ENCODE results near the gene LRRC23. TPM values are rescaled to one million over a fixed set of nuclear protein-coding genes. Genes with fewer than 3 reads are reported as not detected.

LRRC23 gene
- total RNA-seq, 1 experiment from 2014 or later, result 6.0 TPM

DNA sequence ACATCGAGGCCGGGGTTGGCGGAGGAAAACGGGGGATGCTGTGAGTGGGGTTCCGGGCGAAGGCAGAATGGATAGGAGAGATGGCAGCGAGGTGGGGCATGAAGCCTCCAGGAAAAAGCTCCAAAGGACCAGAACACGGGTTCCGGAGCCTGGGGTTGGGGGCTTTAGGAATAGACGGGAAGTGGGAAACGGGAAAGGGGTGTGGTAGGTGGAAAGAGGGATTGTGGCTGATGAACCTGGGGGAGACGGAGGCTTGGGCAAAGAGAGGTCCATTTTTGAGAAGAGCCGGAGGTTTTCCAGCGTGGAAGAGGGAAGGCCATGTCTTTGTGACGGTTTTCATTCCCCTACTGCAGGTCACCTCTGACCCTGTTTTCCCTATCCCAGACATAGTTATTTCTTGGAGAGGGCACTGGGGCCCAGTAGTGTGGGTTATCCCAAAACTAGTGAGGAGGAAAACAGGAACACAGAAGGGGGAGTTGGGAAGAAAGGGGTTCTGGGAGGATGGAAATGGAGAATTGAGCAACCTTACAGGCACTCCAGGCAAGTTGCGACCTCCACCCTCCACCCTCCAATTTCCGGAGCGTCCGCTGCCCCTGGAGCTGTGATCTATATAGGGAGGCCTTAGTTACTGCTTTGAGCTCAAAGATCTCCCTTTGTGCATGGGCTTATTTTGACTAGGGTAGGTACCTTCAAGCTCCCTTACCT, 24.2 kb downstream of the LRRC23 start:
- Mint-ChIP-seq H3K9me3 (ENCODE audit: low read depth, unreplicated experiment) (no peaks in the 10 kb centered on the region), H3K4me1 (ENCODE audit: low read depth, unreplicated experiment) (peaks cover 75% of the 10 kb centered on the region), H3K27ac (ENCODE audit: unreplicated experiment) (peak overlapping the region; percentile 68), H3K27me3 (ENCODE audit: unreplicated experiment) (no peaks in the 10 kb centered on the region), H3K36me3 (ENCODE audit: insufficient read depth, unreplicated experiment) (peaks cover 53% of the 10 kb centered on the region), H3K4me3 (ENCODE audit: low read depth, unreplicated experiment) (peak overlapping the region; percentile 83)
- BruUV-seq (replicated peaks), result no TSS peak
- no peak for DNase-seq
- CTCF ChIA-PET, result interaction anchor here (0.6 to 1.5 kb wide), 3 partner anchors 9 to 165 kb away, joined by 4 to 8 read pairs (median 7); no protein-coding TSS in a partner anchor
- intact Hi-C loops (cut with micrococcal nuclease; ENCODE audit: unreplicated experiment), result loop anchor here (5.0 kb wide), 1 partner anchor 62 kb away; the partner anchor contains the start of gene TPI1
- TF ChIP-seq, protein P1, sequence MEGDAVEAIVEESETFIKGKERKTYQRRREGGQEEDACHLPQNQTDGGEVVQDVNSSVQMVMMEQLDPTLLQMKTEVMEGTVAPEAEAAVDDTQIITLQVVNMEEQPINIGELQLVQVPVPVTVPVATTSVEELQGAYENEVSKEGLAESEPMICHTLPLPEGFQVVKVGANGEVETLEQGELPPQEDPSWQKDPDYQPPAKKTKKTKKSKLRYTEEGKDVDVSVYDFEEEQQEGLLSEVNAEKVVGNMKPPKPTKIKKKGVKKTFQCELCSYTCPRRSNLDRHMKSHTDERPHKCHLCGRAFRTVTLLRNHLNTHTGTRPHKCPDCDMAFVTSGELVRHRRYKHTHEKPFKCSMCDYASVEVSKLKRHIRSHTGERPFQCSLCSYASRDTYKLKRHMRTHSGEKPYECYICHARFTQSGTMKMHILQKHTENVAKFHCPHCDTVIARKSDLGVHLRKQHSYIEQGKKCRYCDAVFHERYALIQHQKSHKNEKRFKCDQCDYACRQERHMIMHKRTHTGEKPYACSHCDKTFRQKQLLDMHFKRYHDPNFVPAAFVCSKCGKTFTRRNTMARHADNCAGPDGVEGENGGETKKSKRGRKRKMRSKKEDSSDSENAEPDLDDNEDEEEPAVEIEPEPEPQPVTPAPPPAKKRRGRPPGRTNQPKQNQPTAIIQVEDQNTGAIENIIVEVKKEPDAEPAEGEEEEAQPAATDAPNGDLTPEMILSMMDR (IDR thresholded peaks at IDR 0.05; ENCODE audit: unreplicated experiment), result no peak

- intact Hi-C loops (cut with micrococcal nuclease; ENCODE audit: unreplicated experiment), result loop anchor here (5.0 kb wide), 1 partner anchor 62 kb away; the partner anchor contains the start of gene TPI1
- TF ChIP-seq, protein P1 (IDR thresholded peaks at IDR 0.05; ENCODE audit: unreplicated experiment), result no peak
- BruUV-seq (replicated peaks), result TSS peak; percentile 13
- CTCF ChIA-PET, result interaction anchor here (0.7 to 1.5 kb wide), 2 partner anchors 8 to 71 kb away, joined by 3 to 7 read pairs; no protein-coding TSS in a partner anchor
- H3K27me3 Mint-ChIP-seq (ENCODE audit: unreplicated experiment), result no peaks in the 10 kb centered on the region
- peak overlapping the region; percentile 68 for H3K27ac Mint-ChIP-seq (ENCODE audit: unreplicated experiment)
- peaks cover 77% of the 10 kb centered on the region for H3K4me1 Mint-ChIP-seq (ENCODE audit: low read depth, unreplicated experiment)
- no peak for DNase-seq
- H3K4me3 Mint-ChIP-seq (ENCODE audit: low read depth, unreplicated experiment), result peak overlapping the region; percentile 83
- peaks cover 60% of the 10 kb centered on the region for H3K36me3 Mint-ChIP-seq (ENCODE audit: insufficient read depth, unreplicated experiment)
- H3K9me3 Mint-ChIP-seq (ENCODE audit: low read depth, unreplicated experiment), result no peaks in the 10 kb centered on the region
Measured at GRCh38 chr12:6929466-6930452, 25.1 kb downstream of the LRRC23 start.

DNA sequence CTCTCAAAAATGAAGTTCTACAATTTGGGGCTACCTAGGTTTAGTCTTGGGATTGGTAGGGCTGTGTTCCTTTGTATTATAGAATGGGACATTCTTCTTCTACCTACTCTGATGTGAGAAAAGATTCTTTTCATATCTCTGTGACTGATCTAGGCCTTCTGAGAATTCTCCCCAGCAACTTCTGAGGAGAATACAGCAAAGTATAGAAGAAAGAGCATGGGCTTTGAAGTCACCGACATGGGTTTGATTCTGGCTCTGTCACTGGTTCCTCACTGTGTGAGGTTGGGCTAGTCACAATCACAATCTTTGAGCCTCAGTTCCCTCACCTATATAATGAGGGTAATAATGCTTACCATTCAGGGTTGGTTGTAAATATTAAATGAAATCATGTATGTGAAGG, 28.1 kb downstream of the LRRC23 start:
- DNase-seq, result no peak
- BruUV-seq (replicated peaks), result no TSS peak
- Mint-ChIP-seq H3K9me3 (ENCODE audit: low read depth, unreplicated experiment) (no peaks in the 10 kb centered on the region), H3K4me3 (ENCODE audit: low read depth, unreplicated experiment) (no peak overlapping the region), H3K27ac (ENCODE audit: unreplicated experiment) (no peak overlapping the region), H3K4me1 (ENCODE audit: low read depth, unreplicated experiment) (peaks cover 53% of the 10 kb centered on the region), H3K36me3 (ENCODE audit: insufficient read depth, unreplicated experiment) (peaks cover 65% of the 10 kb centered on the region), H3K27me3 (ENCODE audit: unreplicated experiment) (no peaks in the 10 kb centered on the region)
- intact Hi-C loops (cut with micrococcal nuclease; ENCODE audit: unreplicated experiment), result no loop called here
- TF ChIP-seq, protein P1 (IDR thresholded peaks at IDR 0.05; ENCODE audit: unreplicated experiment), result no peak
- CTCF ChIA-PET, result no interaction called here

DNA sequence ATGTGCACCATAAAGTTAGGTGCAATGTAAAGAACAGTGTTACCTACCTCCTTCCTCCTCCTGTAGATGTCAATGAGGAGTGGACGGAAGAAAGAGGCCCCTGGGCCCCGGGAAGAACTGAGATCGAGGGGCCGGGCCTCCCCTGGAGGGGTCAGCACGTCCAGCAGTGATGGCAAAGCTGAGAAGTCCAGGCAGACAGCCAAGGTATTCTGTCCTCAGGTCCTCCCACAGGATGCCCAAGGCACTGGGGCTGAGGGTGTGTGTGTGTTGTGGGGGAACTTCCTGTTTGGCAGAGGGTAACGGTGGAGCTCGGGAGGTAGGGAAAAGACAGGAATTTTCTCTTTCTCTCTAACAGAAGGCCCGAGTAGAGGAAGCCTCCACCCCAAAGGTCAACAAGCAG, 29.5 kb downstream of the LRRC23 start:
- CTCF ChIA-PET, result no interaction called here
- no peaks in the 10 kb centered on the region for H3K27me3 Mint-ChIP-seq (ENCODE audit: unreplicated experiment)
- H3K4me1 Mint-ChIP-seq (ENCODE audit: low read depth, unreplicated experiment), result peaks cover 58% of the 10 kb centered on the region
- TF ChIP-seq, protein P1 (IDR thresholded peaks at IDR 0.05; ENCODE audit: unreplicated experiment), result no peak
- H3K36me3 Mint-ChIP-seq (ENCODE audit: insufficient read depth, unreplicated experiment), result peaks cover 69% of the 10 kb centered on the region
- intact Hi-C loops (cut with micrococcal nuclease; ENCODE audit: unreplicated experiment), result no loop called here
- H3K9me3 Mint-ChIP-seq (ENCODE audit: low read depth, unreplicated experiment), result no peaks in the 10 kb centered on the region
- no peak overlapping the region for H3K4me3 Mint-ChIP-seq (ENCODE audit: low read depth, unreplicated experiment)
- BruUV-seq (replicated peaks), result no TSS peak
- peak overlapping the region; percentile 18 for H3K27ac Mint-ChIP-seq (ENCODE audit: unreplicated experiment)
- DNase-seq, result no peak

All from Calu3 (cell line).